ENCODE measurements around the gene DENND2A.
"Not testable (repeated sequence)": the region's sequence is repeated elsewhere in the genome, so short reads cannot be mapped to it uniquely, and the experiment has no call there.

DENND2A gene

DNA sequence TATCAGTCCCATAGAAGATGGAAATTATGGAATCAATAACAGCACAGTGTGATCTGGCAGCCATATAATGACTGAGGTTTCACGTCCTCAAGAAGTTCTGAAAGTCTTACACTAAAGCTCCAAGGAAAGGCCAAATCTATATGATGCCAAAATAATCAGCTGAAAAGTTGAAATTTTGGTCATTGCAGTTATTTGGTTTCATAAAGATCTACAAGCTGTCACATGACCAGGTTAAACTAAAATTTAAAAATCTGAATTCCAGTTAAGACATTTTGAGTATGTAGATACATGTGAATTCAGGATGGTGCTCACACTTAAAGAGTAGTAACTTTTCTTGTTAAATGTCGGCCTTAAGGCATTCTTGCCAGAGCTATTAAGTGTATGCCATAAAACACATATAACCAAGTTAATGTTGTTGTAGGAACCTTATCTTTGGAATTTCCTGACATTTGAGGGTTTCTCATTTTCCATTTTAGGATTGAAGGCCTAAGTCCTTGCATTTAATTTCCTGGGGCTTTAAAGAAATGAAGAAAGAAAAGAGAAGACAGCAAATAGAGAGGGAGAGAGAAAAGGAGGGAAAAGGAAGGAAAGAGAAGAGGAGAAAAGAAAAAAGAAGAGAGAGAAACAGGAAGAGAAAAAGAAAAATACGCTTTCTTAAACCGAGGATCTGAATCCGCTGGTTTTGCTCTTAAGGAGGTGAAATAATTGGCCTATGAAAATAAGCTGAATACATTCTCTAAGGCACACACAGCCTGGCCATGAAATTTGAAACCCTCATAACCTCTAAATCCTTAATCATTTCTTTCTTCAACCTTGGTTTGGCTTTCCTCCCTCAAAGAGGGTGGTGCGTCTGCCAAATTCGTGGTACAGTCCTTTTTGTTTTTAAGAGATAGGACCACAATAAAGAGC is 43.8 kb downstream of the DENND2A start:
- Histone ChIP-seq H3K4me3 (no peak overlapping the region), H3K27ac (no peak overlapping the region)

DNA sequence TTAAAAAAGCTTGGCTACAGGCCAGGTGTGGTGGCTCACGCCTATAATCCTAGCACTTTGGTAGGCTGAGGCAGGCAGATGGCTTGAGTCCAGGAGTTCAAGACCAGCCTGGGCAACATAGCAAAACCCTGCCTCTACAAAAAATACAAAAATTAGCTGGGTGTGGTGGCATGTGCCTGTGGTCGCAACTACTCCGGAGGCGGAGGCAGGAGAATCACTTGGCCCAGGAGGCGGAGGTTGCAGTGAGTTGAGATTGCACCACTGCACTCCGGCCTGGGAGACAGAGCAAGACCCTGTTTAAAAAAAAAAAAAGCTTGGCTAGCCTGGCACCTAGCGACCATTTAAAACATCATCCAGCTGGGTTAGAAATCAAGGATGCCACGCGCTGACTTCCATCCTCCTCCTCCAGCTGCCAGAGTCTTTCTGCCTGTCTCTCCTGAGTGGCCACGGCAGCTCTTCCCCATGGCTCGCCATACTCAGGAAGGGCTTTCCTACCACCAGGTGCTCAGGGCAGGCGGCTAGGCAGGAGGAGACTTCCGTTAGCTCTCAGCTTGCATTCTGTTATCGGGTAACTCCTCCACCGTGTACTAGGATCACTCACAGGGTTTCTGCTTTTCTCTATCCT is 45.0 kb downstream of the DENND2A start:
- no peak overlapping the region for H3K27ac ChIP-seq
- H3K4me3 ChIP-seq: no peak overlapping the region

DNA sequence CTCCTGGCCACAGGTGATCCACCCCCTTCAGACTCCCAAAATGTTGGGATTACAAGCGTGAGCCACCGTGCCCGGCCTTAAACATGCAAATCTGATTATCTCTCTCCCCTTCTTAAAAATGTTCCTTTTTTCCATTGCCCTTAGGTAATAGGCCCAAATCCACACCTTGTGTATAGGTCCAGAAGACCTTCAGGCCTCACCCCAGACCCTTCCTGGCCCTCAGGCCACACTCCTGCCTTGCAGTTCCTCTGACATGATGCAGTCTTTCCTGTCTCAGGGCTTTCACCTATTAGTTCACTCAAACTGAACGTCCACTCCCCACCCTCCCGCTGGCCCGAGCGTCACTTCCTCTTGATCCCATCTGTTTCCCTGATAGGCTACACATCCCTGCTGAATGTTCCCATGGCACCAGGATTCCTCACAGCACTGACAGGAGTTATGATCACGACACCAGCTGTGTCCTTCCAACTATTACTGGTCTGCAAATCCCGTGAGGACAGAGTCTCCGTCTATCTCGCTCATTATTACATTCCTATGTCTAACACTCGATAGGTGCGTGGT is 46.4 kb downstream of the DENND2A start:
- no peak overlapping the region for H3K4me3 ChIP-seq
- H3K27ac ChIP-seq: no peak overlapping the region

DNA sequence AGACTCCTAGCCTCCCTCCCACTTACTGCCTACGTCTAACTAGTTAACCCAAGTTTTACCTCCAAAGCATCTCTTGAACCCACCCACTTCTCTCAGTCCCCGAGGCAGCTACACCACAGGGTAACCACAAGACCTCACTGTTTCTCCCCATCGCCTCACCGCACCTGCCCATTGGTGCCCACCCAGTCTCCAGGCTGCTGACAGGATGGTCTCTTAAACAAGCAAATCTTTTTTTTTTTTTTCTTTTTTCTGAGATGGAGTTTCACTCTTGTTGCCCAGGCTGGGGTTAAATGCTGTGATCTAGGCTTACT is 47.0 kb downstream of the DENND2A start:
- Histone ChIP-seq H3K27ac (no peak overlapping the region), H3K4me3 (no peak overlapping the region)

DNA sequence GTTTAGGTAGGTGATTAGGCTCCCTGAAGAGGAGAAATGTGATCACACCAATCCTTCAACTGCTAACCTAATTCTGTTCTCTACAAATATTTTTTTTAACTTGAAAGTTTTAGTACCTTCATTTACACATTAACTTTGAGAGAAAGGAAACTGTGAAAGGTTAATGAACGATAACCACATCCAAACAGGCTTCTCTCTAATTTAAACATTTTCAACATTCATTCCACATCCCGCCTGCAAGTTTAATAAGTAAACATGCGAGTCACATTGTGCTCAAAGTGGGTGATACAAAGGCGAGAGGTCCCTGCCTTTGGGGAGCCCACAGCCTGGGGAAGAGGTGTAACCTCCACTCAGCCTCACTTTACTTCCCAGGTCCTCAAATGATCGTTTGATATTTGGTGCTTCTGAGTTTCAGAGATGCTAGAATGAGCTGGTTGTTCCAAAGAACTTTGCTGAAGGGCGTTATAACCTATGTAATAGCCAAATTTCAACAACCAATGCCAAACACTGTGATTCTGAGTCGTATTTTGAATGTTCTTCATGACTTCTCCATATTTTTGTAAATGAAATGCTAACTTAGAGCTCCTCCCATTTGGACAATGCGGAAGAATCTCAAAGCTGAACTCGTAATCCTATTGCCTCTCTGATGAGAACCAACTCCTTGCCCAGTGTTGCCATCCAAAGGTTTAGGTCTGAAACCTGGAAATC is 47.5 kb downstream of the DENND2A start:
- no peak overlapping the region for H3K27ac ChIP-seq
- no peak overlapping the region for H3K4me3 ChIP-seq

DNA sequence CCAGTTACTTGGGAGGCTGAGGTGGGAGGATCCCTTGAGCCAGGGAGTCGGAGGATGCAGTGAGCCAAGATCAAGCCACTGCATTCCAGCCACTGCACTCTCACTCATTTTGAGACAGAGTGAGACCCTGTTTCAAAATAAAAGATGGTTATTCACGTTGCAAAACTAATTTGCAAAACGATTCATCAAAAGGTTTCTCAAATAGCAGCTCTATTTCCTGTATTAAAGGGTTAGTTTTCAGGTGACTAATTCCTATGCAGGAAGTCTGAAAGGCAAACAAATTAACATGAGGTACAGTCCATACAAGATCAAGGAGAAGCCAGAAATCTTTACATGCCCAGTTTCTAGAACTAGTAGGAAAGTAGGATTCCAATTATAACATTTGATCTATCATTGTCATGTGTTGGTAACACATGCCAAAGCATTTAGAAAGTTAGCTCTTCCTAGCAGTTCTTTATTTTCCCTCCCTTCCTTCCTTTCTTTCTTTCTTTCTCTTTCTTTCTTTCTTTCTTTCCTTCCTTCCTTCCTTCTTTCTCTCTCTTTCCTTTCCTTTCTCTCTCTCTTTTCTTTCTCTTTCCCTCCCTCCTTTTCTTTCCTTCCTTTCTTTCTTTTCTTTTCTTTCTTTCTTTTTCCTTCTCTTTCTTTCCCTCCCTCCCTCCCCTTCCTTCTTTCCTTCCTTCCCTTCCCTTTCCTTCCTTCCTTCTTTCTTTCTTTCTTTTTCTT is 49.3 kb downstream of the DENND2A start:
- Histone ChIP-seq H3K27ac (no peak overlapping the region), H3K4me3 (no peak overlapping the region)

DNA sequence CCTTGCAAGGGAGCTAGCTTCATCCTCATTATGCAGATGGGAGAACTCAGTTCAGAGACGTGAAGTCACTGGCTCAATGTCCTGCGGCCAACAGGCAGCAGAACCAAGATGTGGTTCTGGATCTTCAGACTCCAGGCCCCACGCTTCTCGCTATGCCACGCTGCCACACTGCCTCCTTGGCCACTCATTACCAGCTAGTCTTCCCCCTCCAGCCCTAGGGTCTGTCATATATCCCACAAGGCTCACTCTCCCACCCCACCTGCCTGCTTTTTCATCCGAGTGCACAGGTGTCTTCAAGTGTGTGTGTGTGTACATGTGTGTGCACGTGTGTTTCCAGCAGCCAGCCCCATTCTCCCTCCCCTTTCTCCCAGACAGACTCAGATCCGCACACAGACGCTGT is 53.4 kb downstream of the DENND2A start:
- Histone ChIP-seq H3K4me3 (no peak overlapping the region), H3K27ac (no peak overlapping the region)

DNA sequence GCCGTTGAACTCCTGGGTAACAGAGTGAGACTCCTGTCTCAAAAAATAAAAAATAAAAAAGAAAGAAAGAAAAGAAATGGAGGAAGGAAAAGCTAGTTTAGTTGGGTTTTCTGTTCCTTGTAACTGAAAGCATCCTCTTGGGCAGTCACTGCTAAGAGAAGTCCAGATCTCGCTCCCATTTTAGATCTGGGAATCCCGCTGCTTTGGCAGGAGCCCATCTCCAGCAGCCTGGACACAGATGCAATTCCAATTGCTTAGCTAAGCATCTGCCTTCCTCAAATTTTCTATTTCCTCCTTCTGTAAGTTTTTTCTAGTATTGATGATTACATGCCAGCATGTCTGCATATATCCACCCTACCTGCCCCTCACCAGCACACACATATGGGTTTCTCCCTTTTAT is 54.1 kb downstream of the DENND2A start:
- Histone ChIP-seq H3K27ac (no peak overlapping the region), H3K4me3 (no peak overlapping the region)

DNA sequence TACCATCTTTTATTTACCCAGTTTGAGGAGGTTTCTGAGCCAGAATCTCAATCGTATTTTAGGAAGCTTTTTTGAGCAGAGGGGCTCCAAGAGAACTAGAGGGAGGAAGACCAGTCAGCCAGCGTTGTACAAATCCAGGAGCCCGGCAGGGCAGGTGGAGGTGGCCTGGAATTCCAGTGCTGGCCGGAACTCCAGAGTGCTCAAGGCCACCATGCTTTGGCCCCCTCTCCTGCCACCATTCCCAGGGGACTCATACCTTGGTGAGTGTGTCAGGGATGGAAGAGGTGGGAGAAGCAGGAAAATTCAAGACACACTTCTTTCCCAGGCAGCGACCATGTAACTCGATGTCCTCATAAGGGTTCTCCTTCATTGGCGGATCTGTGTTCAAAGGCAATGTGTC is 55.3 kb downstream of the DENND2A start:
- Histone ChIP-seq H3K27ac (no peak overlapping the region), H3K4me3 (no peak overlapping the region)

DNA sequence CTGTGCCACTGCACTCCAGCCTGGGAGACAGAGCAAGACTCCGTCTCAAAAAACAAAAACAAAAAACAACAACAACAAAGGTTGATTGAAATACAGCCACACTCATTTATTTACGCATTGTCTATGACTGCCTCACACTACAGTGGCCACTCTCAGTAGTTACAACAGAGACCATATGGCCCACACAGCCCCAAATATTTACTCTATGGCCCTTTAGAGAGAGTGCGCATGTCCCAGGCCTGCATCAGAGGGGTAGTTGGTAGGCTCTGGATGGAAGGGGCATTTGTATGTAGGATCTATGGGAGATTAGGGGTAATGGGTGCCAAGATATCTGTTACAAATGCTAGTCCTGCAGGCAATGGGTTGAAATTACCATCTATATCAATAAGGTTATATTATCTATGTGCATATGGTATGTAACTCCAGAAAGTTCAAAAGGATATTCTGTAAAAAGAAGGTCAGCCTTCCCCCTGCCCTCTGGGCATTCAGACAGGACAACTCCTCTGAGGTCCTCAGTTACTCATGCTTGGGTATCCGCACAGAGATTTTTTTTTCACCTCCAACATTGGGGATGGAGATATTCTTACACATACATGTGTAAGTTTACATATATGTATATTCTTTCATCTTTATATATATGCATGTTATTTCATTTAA is 56.3 kb downstream of the DENND2A start:
- no peak overlapping the region for H3K4me3 ChIP-seq
- H3K27ac ChIP-seq: no peak overlapping the region

DNA sequence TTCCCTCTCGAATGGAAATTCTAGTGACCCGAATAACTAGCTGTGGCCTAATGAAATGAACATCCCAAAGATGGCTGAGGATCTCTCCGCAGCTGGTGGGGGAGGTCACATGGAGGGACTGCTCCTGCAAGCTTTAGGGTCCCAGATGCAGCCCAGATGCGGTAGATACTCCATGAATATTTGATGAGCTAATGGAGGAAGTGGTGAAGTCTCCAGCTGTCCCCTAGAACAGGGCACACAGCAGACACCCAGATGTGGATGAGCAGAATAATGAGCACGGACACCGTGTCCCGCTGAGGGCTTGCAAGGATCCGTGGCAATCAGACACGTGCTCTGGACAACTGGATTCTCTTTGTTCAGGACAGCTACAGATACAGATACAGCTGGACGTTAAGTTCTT is 59.2 kb downstream of the DENND2A start:
- H3K4me3 ChIP-seq: no peak overlapping the region
- no peak overlapping the region for H3K27ac ChIP-seq

DNA sequence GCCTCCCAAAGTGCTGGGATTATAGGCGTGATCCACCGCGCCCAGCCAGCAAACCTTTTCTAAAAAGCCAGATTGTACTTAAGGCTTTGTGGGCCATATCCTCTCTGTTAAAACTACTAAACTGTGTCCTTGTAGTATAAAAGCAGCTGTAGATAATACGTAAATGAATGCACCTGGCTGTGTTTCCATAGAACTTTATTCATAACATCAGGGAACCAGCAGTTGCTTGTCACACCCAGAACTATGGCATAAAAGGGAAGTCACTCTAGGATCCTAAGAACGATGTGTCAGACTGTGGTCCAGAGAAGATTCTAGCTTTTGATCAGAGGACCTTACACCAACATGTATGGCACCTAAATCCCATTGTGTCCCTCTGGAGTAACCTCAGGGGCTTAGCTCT is 63.0 kb downstream of the DENND2A start:
- Histone ChIP-seq H3K27ac (no peak overlapping the region), H3K4me3 (no peak overlapping the region)

DNA sequence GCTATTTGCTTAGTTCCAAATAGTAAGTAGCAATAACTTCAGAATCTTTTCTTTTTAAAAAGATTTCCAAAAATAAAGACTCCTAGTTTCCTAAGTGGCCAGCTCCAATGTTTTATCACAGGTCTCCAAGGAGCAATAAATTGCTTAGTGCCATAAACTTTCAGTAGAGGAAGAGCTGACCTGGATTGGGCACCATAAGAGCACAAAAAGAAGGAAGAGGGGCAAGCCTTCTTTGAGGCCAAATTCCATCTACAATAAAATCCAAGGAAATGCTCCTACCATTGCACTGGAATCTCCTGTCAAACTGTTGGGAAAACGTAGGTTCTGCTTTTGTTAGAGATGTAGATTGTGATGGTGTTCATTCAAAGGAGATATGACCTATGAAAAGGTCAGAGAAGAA is 64.0 kb downstream of the DENND2A start:
- H3K4me3 ChIP-seq: no peak overlapping the region
- no peak overlapping the region for H3K27ac ChIP-seq

DNA sequence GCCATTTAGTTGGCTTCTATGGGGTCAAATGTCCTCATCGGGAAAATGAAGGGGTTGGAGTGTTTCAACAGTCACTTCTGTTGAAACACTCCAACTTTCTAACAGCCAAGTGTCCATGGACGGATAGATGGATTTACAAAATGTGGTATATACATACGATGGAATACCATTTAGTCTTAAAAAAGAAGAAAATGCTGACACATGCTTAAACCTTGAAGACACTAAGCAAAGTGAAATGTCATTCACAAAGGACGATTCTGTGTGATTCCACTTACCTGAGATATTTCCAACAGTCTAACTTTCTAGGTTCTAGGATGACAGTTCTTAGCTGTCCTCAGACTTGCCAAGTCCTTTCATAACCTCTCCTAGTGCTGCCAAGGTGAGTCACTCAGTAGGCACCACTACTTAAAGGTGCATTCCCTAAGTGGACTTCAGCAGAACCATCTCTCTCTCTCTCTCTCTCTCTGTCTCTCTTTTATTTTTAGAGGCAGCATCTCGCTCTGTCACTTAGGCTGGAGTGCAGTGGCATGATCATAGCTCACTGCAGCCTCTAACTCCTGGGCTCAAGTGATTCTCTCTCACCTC is 69.0 kb downstream of the DENND2A start:
- no peak overlapping the region for H3K4me3 ChIP-seq
- no peak overlapping the region for H3K27ac ChIP-seq

DNA sequence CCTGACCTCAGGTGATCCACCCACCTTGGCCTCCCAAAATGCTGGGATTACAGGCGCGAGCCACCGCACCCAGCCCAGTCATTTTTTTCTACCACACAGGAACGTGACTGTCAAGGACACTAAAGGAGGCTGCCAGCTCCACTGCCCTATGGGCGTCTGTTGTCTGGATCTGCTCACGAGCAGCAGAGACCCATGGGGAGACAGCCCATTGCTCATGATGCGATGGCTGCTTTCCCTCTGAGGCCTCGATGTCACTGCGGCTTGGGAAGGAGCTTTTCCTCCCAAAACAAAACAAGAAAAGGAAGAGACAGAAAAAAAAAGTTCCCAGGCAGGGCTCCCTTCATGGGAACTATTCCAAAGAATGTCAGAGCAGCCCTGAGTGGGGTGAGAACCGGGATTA is 70.5 kb downstream of the DENND2A start:
- H3K4me3 ChIP-seq: no peak overlapping the region
- no peak overlapping the region for H3K27ac ChIP-seq

DNA sequence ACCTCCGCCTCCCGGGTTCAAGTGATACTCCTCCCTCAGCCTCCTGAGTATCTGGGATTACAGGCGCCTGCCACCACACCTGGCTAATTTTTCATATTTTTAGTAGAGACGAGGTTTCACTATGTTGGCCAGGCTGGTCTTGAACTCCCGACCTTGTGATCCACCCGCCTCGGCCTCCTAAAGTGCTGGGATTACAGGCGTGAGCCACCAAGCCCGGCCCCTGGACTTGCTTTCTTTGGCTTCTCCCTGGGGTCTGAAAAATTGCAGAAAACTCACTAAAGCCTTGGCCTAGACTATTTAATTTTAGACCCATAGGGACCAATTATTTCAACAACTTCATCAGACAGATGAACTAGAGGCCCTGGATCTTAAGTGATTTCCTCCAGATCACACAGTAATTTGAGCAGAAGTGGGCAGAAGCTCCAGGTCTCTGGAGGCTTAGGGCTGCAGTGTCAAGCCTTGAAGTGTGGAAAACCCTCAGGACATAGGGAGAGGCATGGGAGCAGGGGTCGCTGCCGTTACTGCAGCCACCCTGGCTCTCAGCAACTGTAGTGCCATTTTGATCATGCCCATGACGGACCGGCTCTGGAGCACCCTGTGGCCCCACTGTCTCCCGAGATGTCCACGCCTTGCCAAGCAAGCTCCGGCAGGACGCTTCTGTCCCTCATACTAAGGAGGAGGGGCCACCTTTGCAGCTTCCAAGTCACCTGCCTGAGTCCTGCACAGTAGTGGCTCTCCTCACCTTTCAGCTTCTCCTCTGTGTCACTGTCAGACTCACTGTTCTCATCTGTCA is 72.4 kb downstream of the DENND2A start:
- Histone ChIP-seq H3K27ac (no peak overlapping the region), H3K4me3 (no peak overlapping the region)

DNA sequence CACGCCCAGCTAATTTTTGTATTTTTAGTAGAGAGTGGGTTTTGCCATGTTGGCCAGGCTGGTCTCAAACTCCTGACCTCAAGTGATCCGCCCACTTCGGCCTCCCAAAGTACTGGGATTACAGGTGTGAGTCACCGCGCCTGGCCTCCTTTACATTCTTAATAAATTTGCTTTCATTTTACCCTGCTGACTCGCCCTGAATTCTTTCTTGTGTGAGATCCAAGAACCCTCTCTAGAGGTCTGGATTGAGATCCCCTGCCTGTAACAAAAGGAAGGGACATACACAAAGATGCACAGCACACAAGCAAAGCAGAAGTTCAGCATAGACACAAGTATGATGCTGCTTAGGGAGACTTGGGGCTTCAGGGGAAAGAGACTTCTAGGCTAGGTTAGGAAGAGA is 74.4 kb downstream of the DENND2A start:
- not testable (repeated sequence) for H3K4me3 ChIP-seq, H3K27ac ChIP-seq

DNA sequence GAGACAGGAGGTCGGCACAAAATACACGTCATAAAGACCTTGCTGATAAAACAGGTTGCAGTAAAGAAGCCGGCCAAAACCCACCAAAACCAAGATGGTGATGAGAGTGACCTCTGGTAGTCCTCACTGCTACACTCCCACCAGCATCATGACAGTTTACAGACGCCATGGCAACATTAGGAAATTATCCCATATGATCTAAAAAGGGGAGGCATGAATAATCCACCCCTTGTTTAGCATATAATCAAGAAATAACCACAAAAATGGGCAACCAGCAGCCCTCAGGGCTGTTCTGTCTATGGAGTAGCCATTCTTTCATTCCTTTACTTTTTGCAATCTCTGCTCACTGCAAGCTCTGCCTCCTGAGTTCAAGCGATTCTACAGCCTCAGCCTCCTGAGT is 74.9 kb downstream of the DENND2A start:
- H3K27ac ChIP-seq, H3K4me3 ChIP-seq: not testable (repeated sequence)

Measured in skin epidermis (tissue), 12 donors.